HepG2 (cell line): ENCODE results near the gene DDOST. TPM values are rescaled to one million over a fixed set of nuclear protein-coding genes. Genes with fewer than 3 reads are reported as not detected.
A peak's percentile ranks its signal among the peaks of the same experiment; 100 is the strongest.

ENCODE experiments used
- ATF7-NPFF ChIP-seq: sonication (generic); formaldehyde crosslinking; IDR thresholded peaks from 2 replicates; pipeline ENCODE4 v1.8.1; 2023; ENCODE audit warnings: mild to moderate bottlenecking, low read depth, missing genetic modification reagents, moderate library complexity
- FOXM1 ChIP-seq: sonication (generic); formaldehyde crosslinking; IDR thresholded peaks from 2 replicates; pipeline ENCODE4 v1.5.0; 2020; ENCODE audit warnings: missing genetic modification reagents
- MLX ChIP-seq: IDR thresholded peaks from 2 replicates; pipeline ENCODE4 v1.6.1; 2016
- NCOA5 ChIP-seq: sonication (generic); formaldehyde crosslinking; IDR thresholded peaks from 2 replicates; pipeline ENCODE4 v1.4.0; 2020; ENCODE audit warnings: missing genetic modification reagents
- NR2C2 ChIP-seq: sonication (generic); formaldehyde crosslinking; IDR thresholded peaks from 2 replicates; pipeline ENCODE4 v1.4.0; 2020; ENCODE audit warnings: missing genetic modification reagents, mild to moderate bottlenecking, moderate library complexity, borderline replicate concordance
- RXRB ChIP-seq: IDR thresholded peaks from 2 replicates; pipeline ENCODE4 v1.6.1; 2016; ENCODE audit warnings: borderline replicate concordance, missing genetic modification reagents, missing compliant biosample characterization
- SALL1 ChIP-seq: sonication (generic); formaldehyde crosslinking; IDR thresholded peaks from 2 replicates; pipeline ENCODE4 v1.8.0; 2022; ENCODE audit warnings: mild to moderate bottlenecking, missing genetic modification reagents
- SKIL ChIP-seq: sonication (generic); formaldehyde crosslinking; IDR thresholded peaks from 2 replicates; pipeline ENCODE4 v1.8.0; 2022; ENCODE audit warnings: missing genetic modification reagents, mild to moderate bottlenecking, moderate library complexity, borderline replicate concordance
- SMARCC2 ChIP-seq: fragments of 450-650 bp; IDR thresholded peaks from 2 replicates; pipeline ENCODE4 v1.6.1; 2017; ENCODE audit warnings: antibody characterized with exemption, mild to moderate bottlenecking
- TFE3 ChIP-seq: IDR thresholded peaks from 2 replicates; pipeline ENCODE4 v1.6.1; 2016
- U2AF2 ChIP-seq: fragments of 200-400 bp; formaldehyde crosslinking; IDR thresholded peaks from 2 replicates; pipeline ENCODE4 v1.6.1; 2017; ENCODE audit warnings: low read depth, mild to moderate bottlenecking, low read length
- ZFAT ChIP-seq: sonication (generic); formaldehyde crosslinking; conservative IDR thresholded peaks from 2 replicates; pipeline ENCODE4 v1.8.1; 2023; ENCODE audit warnings: missing genetic modification reagents, inconsistent platforms
- ZFX ChIP-seq: sonication (generic); formaldehyde crosslinking; IDR thresholded peaks from 2 replicates; pipeline ENCODE4 v1.4.0; 2020; ENCODE audit warnings: mild to moderate bottlenecking, low read depth, missing genetic modification reagents, moderate library complexity
- ZNF121 ChIP-seq: sonication (generic); formaldehyde crosslinking; IDR thresholded peaks from 2 replicates; pipeline ENCODE4 v1.5.0; 2020; ENCODE audit warnings: mild to moderate bottlenecking, missing genetic modification reagents
- ZNF143 ChIP-seq: sonication (generic); formaldehyde crosslinking; IDR thresholded peaks from 2 replicates; pipeline ENCODE4 v1.4.0; 2020; ENCODE audit warnings: missing genetic modification reagents
- ZNF512B ChIP-seq: sonication (generic); formaldehyde crosslinking; IDR thresholded peaks from 2 replicates; pipeline ENCODE4 v1.5.1; 2020; ENCODE audit warnings: missing genetic modification reagents, mild to moderate bottlenecking, borderline replicate concordance
- ZNF530 ChIP-seq: sonication (generic); formaldehyde crosslinking; IDR thresholded peaks from 2 replicates; pipeline ENCODE4 v1.5.0; 2020; ENCODE audit warnings: low read depth, mild to moderate bottlenecking, missing genetic modification reagents
- ZNF619 ChIP-seq: sonication (generic); formaldehyde crosslinking; IDR thresholded peaks from 2 replicates; pipeline ENCODE4 v1.4.0; 2020; ENCODE audit warnings: mild to moderate bottlenecking, missing genetic modification reagents
- ZNF772 ChIP-seq: sonication (generic); formaldehyde crosslinking; IDR thresholded peaks from 2 replicates; pipeline ENCODE4 v1.5.0; 2020; ENCODE audit warnings: mild to moderate bottlenecking, missing genetic modification reagents
- polyA plus RNA-seq, 8 experiments: library from polyadenylated mRNA; depleted of rRNA in 3 of 8; stranded (reverse) in 7 of 8; unstranded in 1 of 8; fragments of >200 nt; fragmentation: Illumina TruSeq in 4 of 8; extraction: Trizol in 4 of 8; gene quantifications; 2 replicates each; pipeline versions ENCODE4 v1.2.1 to v1.2.3, GENCODE V29; 2011 to 2016; ENCODE audit warnings: low read depth in 4 of 8, missing spikeins in 1 of 8, mixed read lengths in 1 of 8; ENCODE audit not compliant: insufficient read depth in 1 of 8
- total RNA-seq, 5 experiments: library from RNA; depleted of rRNA; stranded (reverse); fragments of >200 nt; fragmentation: Illumina TruSeq; extraction: Trizol; gene quantifications; 2 replicates each; pipeline ENCODE4 v1.2.3, GENCODE V29; 2016; ENCODE audit warnings: low read depth in 1 of 5

The DDOST gene
- total and polyA plus RNA-seq, 2 of the 13 experiments (the other 11 are each of a cell fraction or from before 2014, with no cell fraction given), result 335 to 494 TPM

GRCh38 chr1:20633190-20634064 lies 27.7 kb downstream of the DDOST start, which contains the start of gene PINK1 (continued):
- peak; percentile 61; the same call in 1 of the 2 replicates for TF ChIP-seq RXRB (CRISPR knock-in tag)
- TF ChIP-seq ZNF121 (CRISPR knock-in tag), result no peak
- TF ChIP-seq SALL1 (CRISPR knock-in tag), result peak; percentile 66
- no peak for TF ChIP-seq NR2C2
- no peak for TF ChIP-seq ZFAT
- TF ChIP-seq ATF7-NPFF (CRISPR knock-in tag), result peak; percentile 32; the same call in 1 of the 2 replicates
- TF ChIP-seq TFE3 (CRISPR knock-in tag), result 0 out of 2 replicates have a peak, but pooled peaks have one; percentile 20
- TF ChIP-seq ZNF619 (CRISPR knock-in tag), result no peak
- no peak for TF ChIP-seq FOXM1 (CRISPR knock-in tag)
- TF ChIP-seq U2AF2, result no peak
- TF ChIP-seq SMARCC2, result no peak
- no peak for TF ChIP-seq ZNF512B (CRISPR knock-in tag)
- no peak for TF ChIP-seq NCOA5 (CRISPR knock-in tag)
- TF ChIP-seq SKIL, result 0 out of 2 replicates have a peak, but pooled peaks have one; percentile 34
- TF ChIP-seq ZNF530 (CRISPR knock-in tag), result no peak
- no peak for TF ChIP-seq ZNF143 (CRISPR knock-in tag)
- peak; percentile 86 for TF ChIP-seq ZFX (CRISPR knock-in tag)
- peak; percentile 28; the same call in 1 of the 2 replicates for TF ChIP-seq MLX (CRISPR knock-in tag)
- peak; percentile 64; the same call in 1 of the 2 replicates for TF ChIP-seq ZNF772 (CRISPR knock-in tag)
